PC-3 (cell line): ENCODE results near the gene CFAP157. TPM values are rescaled to one million over a fixed set of nuclear protein-coding genes. Genes with fewer than 3 reads are reported as not detected.

ENCODE experiments used
- ATAC-seq: fragments of 200-7000 bp; cut with Tn5 transposase; 2 replicates; pipeline ENCODE4 v1.9.1; 2020; ENCODE audit warnings: mild to moderate bottlenecking, moderate library complexity
- BruUV-seq: library from RNA; stranded (reverse); fragments of 400-500 nt; replicated peaks from 2 replicates; lab custom pipeline; 2021; lab: Mats Ljungman, UMichigan
- CTCF ChIA-PET: fragments of 300-600 bp; sonication (Branson Sonifier 250); formaldehyde crosslinking; loops from one replicate; lab custom pipeline; 2022; ENCODE audit warnings: antibody characterized with exemption; lab: Charles Lee
- POLR2A ChIA-PET: fragments of 300-600 bp; sonication (Branson Sonifier 250); formaldehyde crosslinking; loops from one replicate; lab custom pipeline; 2022; ENCODE audit warnings: antibody characterized with exemption; ENCODE audit not compliant: unreplicated experiment; lab: Charles Lee
- DNase-seq: peaks from one replicate; pipeline ENCODE4 v3.0.0-alpha.2; 2015
- H2AFZ ChIP-seq: fragments of 300-600 bp; sonication (generic); 2 replicates; pipeline ENCODE4 v1.6.0; 2016; ENCODE audit warnings: antibody characterized with exemption, low read length
- H3F3A ChIP-seq: fragments of 300-600 bp; sonication (generic); one replicate; pipeline ENCODE4 v1.6.0; 2017; ENCODE audit warnings: antibody characterized with exemption, low read length, control low read depth, mild to moderate bottlenecking; ENCODE audit not compliant: unreplicated experiment
- H3K27ac ChIP-seq: fragments of 300-600 bp; sonication (generic); 2 replicates; pipeline ENCODE4 v1.5.1; 2016; ENCODE audit warnings: mild to moderate bottlenecking, low read length
- H3K27me3 ChIP-seq: fragments of 300-600 bp; sonication (generic); 2 replicates; pipeline ENCODE4 v1.6.1; 2016; ENCODE audit warnings: low read length, mixed read lengths
- H3K36me3 ChIP-seq: fragments of 300-600 bp; sonication (generic); 2 replicates; pipeline ENCODE4 v1.6.1; 2016; ENCODE audit warnings: low read depth, mixed run types, low read length, mixed read lengths
- H3K4me1 ChIP-seq: fragments of 300-600 bp; sonication (generic); 2 replicates; pipeline ENCODE4 v1.5.1; 2016; ENCODE audit warnings: low read length; ENCODE audit not compliant: insufficient read depth
- H3K4me2 ChIP-seq: fragments of 300-600 bp; sonication (generic); 2 replicates; pipeline ENCODE4 v1.6.0; 2016; ENCODE audit warnings: low read length
- H3K4me3 ChIP-seq: fragments of 300-600 bp; sonication (generic); 2 replicates; pipeline ENCODE4 v1.5.1; 2016; ENCODE audit warnings: mild to moderate bottlenecking, low read length, mixed read lengths
- H3K79me2 ChIP-seq: fragments of 300-600 bp; sonication (generic); 2 replicates; pipeline ENCODE4 v1.6.1; 2017; ENCODE audit warnings: low read length, mixed read lengths
- H3K9ac ChIP-seq: fragments of 300-600 bp; sonication (generic); 2 replicates; pipeline ENCODE4 v1.6.0; 2016; ENCODE audit warnings: mild to moderate bottlenecking, low read length
- H3K9me2 ChIP-seq: fragments of 300-600 bp; sonication (generic); replicated peaks from 2 replicates; pipeline ENCODE4 v1.6.1; 2016; ENCODE audit warnings: mixed run types, low read length, mixed read lengths
- H3K9me3 ChIP-seq: fragments of 300-600 bp; sonication (generic); 2 replicates; pipeline ENCODE4 v1.6.1; 2016; ENCODE audit warnings: low read length, mixed read lengths
- H4K20me1 ChIP-seq: fragments of 300-600 bp; sonication (generic); 2 replicates; pipeline ENCODE4 v1.6.1; 2016; ENCODE audit warnings: low read length, mixed read lengths
- CTCF ChIP-seq: fragments of 300-600 bp; sonication (generic); conservative IDR thresholded peaks from 2 replicates; pipeline ENCODE4 v1.5.1; 2017; ENCODE audit warnings: antibody characterized with exemption, low read depth, mild to moderate bottlenecking, low read length
- EZH2 ChIP-seq: fragments of 300-600 bp; sonication (generic); IDR thresholded peaks from one replicate; pipeline ENCODE4 v1.6.1; 2017; ENCODE audit warnings: antibody characterized with exemption, mild to moderate bottlenecking, low read length; ENCODE audit not compliant: unreplicated experiment
- EZH2phosphoT487 ChIP-seq: fragments of 300-600 bp; sonication (generic); IDR thresholded peaks from 2 replicates; pipeline ENCODE4 v1.6.1; 2018; ENCODE audit warnings: mild to moderate bottlenecking, antibody characterized with exemption, low read length, borderline replicate concordance
- intact Hi-C: fragments of 100-400 bp; cut with micrococcal nuclease; formaldehyde crosslinking; loops from 2 replicates; pipeline ENCODE4 v1.9.0; 2023
- total RNA-seq: library from RNA; depleted of rRNA; stranded (reverse); fragments of >200 nt; gene quantifications from 2 replicates; pipeline ENCODE4 v1.2.3, GENCODE V29; 2014

The CFAP157 gene
- total RNA-seq, 1 experiment from 2014 or later: not detected

GRCh38 chr9:127667906-127668305 lies 38.9 kb upstream of the CFAP157 start:
- H3K79me2 ChIP-seq: no peaks in the 10 kb centered on the region
- no TSS peak for BruUV-seq
- H3K9ac ChIP-seq: no peak overlapping the region
- H3K4me1 ChIP-seq: no peaks in the 10 kb centered on the region
- no peak for ATAC-seq
- no peaks in the 10 kb centered on the region for H3K27me3 ChIP-seq
- H3K4me2 ChIP-seq: no peak overlapping the region
- H3K36me3 ChIP-seq: no peaks in the 10 kb centered on the region
- no peaks in the 10 kb centered on the region for H4K20me1 ChIP-seq
- no peak for TF ChIP-seq EZH2phosphoT487
- no peak for TF ChIP-seq EZH2
- TF ChIP-seq CTCF: no peak
- no peak overlapping the region for H3K4me3 ChIP-seq
- no peaks in the 10 kb centered on the region for H3K9me3 ChIP-seq
- ChIA-PET CTCF (interaction anchor here (0.8 kb wide), 1 partner anchor 67 kb away, joined by 4 read pairs; the partner anchor contains the start of gene TOR2A), POLR2A (interaction anchor here (0.6 kb wide), 1 partner anchor 17 kb away, joined by 3 read pairs; no protein-coding TSS in a partner anchor)
- no peaks in the 10 kb centered on the region for H3F3A ChIP-seq
- no peak for DNase-seq
- no peak overlapping the region for H3K27ac ChIP-seq
- intact Hi-C loops: no loop called here
- H2AFZ ChIP-seq: no peak overlapping the region
- no peaks in the 10 kb centered on the region for H3K9me2 ChIP-seq

- H3F3A ChIP-seq: no peaks in the 10 kb centered on the region
- no peak overlapping the region for H2AFZ ChIP-seq
- ATAC-seq (no peak), DNase-seq (no peak)
- no peaks in the 10 kb centered on the region for H3K36me3 ChIP-seq
- no peaks in the 10 kb centered on the region for H3K79me2 ChIP-seq
- H3K4me2 ChIP-seq: no peak overlapping the region
- no peaks in the 10 kb centered on the region for H3K4me1 ChIP-seq
- TF ChIP-seq EZH2: no peak
- TF ChIP-seq EZH2phosphoT487: no peak
- TF ChIP-seq CTCF: no peak
- no TSS peak for BruUV-seq
- no peak overlapping the region for H3K9ac ChIP-seq
- no peak overlapping the region for H3K4me3 ChIP-seq
- no peaks in the 10 kb centered on the region for H4K20me1 ChIP-seq
- H3K9me3 ChIP-seq: no peaks in the 10 kb centered on the region
- no peaks in the 10 kb centered on the region for H3K9me2 ChIP-seq
- ChIA-PET CTCF (no interaction called here), POLR2A (no interaction called here)
- intact Hi-C loops: no loop called here
- no peaks in the 10 kb centered on the region for H3K27me3 ChIP-seq
- no peak overlapping the region for H3K27ac ChIP-seq
Measured at GRCh38 chr9:127673234-127673633, 33.6 kb upstream of the CFAP157 start.

- ATAC-seq (no peak), DNase-seq (no peak)
- H3K36me3 ChIP-seq: no peaks in the 10 kb centered on the region
- H2AFZ ChIP-seq: no peak overlapping the region
- H3K9me3 ChIP-seq: no peaks in the 10 kb centered on the region
- no peak overlapping the region for H3K9ac ChIP-seq
- no peaks in the 10 kb centered on the region for H3K27me3 ChIP-seq
- no peak overlapping the region for H3K4me2 ChIP-seq
- no peaks in the 10 kb centered on the region for H4K20me1 ChIP-seq
- intact Hi-C loops: no loop called here
- no peaks in the 10 kb centered on the region for H3F3A ChIP-seq
- ChIA-PET POLR2A (no interaction called here), CTCF (no interaction called here)
- H3K4me1 ChIP-seq: no peaks in the 10 kb centered on the region
- no peaks in the 10 kb centered on the region for H3K9me2 ChIP-seq
- no peak overlapping the region for H3K27ac ChIP-seq
- TF ChIP-seq EZH2phosphoT487: no peak
- no peak for TF ChIP-seq CTCF
- no peak for TF ChIP-seq EZH2
- H3K4me3 ChIP-seq: no peak overlapping the region
- no TSS peak for BruUV-seq
- no peaks in the 10 kb centered on the region for H3K79me2 ChIP-seq
Measured at GRCh38 chr9:127676638-127677037, 30.1 kb upstream of the CFAP157 start.
